ENCODE measurements around the gene NR2F1.
A peak's percentile ranks its signal among the peaks of the same experiment; 100 is the strongest.

The NR2F1 gene

GRCh38 chr5:93576994-93577853, 5.8 kb upstream of the NR2F1 start:
- peak; percentile 56 for DNase-seq

- DNase-seq = peak; percentile 82
These were observed 4.9 kb upstream of the NR2F1 start for GRCh38 chr5:93577854-93578812.

- DNase-seq = peak; percentile 91
These were observed 4.0 kb upstream of the NR2F1 start for GRCh38 chr5:93578813-93579691.

- no peak for DNase-seq
These were observed 3.3 kb upstream of the NR2F1 start for GRCh38 chr5:93579692-93580062.

- peak; percentile 91 for DNase-seq
These were observed 2.7 kb upstream of the NR2F1 start for GRCh38 chr5:93580063-93580926.

- peak; percentile 98 for DNase-seq
These were observed 2.0 kb upstream of the NR2F1 start, which contains the start of gene NR2F1-AS1 for GRCh38 chr5:93580927-93581445. Gene NR2F1-AS1, minus strand, starts transcription at chr5:93581219.

- DNase-seq = no peak
These were observed 907 bp upstream of the NR2F1 start for GRCh38 chr5:93582167-93582462.

- no peak for DNase-seq
These were observed 381 bp downstream of the NR2F1 start for GRCh38 chr5:93583439-93583767.

GRCh38 chr5:93583768-93584595, 960 bp downstream of the NR2F1 start:
- DNase-seq = peak; percentile 66

GRCh38 chr5:93584596-93585040, 1.6 kb downstream of the NR2F1 start:
- no peak for DNase-seq

- DNase-seq = peak; percentile 79
These were observed 2.2 kb downstream of the NR2F1 start for GRCh38 chr5:93585041-93585766.

- peak; percentile 73 for DNase-seq
These were observed 2.9 kb downstream of the NR2F1 start for GRCh38 chr5:93585767-93586385.

GRCh38 chr5:93586736-93587596, 3.9 kb downstream of the NR2F1 start:
- peak; percentile 75 for DNase-seq

GRCh38 chr5:93587597-93588351, 4.8 kb downstream of the NR2F1 start:
- peak; percentile 88 for DNase-seq

GRCh38 chr5:93588352-93589151, 5.5 kb downstream of the NR2F1 start:
- peak; percentile 79 for DNase-seq

GRCh38 chr5:93589152-93589828, 6.3 kb downstream of the NR2F1 start:
- DNase-seq = peak; percentile 60
